ENCODE measurements around the gene EFTUD2. TPM values are rescaled to one million over a fixed set of nuclear protein-coding genes. Genes with fewer than 3 reads are reported as not detected.

Gene EFTUD2
- total RNA-seq, 4 donors from 2014 or later: 62.5 to 131 (median 75.0) TPM

DNA sequence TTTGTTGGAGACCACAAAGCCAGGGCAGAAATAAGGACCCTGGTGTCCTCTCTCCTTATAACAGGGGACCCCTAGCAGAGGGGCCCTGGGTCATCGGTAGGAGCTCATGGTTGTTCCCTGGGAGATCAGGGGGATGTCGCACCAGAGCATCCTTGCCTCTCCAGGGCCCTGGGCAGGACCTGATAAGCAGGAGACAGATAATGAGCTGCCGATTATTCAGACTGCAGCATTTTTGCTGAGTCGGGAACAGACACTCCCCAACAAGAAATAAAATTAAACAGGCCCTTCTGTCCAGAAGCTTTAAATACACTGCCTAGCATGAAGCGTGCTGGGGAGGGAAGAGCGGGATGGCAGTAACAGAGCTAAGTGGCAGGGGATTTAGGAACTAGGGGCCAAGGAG, 31.4 kb upstream of the EFTUD2 start:
- no peak for DNase-seq (ENCODE audit: low spot score)
- no peak for ATAC-seq (ENCODE audit: low FRiP score)
- TF ChIP-seq, protein P1, sequence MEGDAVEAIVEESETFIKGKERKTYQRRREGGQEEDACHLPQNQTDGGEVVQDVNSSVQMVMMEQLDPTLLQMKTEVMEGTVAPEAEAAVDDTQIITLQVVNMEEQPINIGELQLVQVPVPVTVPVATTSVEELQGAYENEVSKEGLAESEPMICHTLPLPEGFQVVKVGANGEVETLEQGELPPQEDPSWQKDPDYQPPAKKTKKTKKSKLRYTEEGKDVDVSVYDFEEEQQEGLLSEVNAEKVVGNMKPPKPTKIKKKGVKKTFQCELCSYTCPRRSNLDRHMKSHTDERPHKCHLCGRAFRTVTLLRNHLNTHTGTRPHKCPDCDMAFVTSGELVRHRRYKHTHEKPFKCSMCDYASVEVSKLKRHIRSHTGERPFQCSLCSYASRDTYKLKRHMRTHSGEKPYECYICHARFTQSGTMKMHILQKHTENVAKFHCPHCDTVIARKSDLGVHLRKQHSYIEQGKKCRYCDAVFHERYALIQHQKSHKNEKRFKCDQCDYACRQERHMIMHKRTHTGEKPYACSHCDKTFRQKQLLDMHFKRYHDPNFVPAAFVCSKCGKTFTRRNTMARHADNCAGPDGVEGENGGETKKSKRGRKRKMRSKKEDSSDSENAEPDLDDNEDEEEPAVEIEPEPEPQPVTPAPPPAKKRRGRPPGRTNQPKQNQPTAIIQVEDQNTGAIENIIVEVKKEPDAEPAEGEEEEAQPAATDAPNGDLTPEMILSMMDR (IDR thresholded peaks at IDR 0.05): no peak

DNA sequence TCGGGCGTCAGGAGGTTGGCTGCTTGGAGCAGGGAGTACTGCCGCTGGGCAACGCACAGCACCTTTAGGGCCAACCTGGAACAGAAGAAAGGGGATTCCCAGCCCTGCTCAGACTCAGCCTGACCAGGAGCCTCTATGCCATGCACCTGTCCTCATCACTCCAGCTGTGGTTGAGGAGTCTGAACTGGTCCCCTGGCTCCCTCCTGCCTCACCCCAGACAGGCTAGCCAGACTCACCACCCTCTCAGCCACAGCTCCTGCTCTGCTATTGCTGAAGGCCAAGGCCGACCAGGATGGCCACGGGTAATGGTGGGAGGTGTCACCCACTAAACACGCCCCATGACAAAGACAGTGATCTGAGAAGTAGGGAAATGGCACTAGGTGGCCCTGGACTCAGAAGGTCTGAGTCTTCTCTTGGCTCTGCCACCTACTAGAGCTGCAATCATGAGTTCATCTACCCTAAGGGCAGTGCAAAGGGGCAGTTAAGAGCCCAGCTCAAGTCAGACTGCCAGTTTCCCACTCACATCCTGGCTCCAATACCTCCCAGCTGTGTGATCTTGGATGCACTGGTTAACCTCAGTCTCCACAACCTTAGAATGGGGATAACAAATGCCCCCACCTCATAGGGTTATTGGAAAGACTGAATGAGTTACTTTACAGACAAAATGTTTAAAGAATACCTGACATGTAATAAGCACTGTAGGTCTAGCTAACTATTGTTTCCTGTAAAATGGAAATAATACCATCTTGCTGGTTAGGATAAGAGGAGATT, 29.9 kb upstream of the EFTUD2 start:
- TF ChIP-seq, protein P1 (IDR thresholded peaks at IDR 0.05): no peak
- ATAC-seq (ENCODE audit: low FRiP score) (no peak), DNase-seq (ENCODE audit: low spot score) (no peak)

DNA sequence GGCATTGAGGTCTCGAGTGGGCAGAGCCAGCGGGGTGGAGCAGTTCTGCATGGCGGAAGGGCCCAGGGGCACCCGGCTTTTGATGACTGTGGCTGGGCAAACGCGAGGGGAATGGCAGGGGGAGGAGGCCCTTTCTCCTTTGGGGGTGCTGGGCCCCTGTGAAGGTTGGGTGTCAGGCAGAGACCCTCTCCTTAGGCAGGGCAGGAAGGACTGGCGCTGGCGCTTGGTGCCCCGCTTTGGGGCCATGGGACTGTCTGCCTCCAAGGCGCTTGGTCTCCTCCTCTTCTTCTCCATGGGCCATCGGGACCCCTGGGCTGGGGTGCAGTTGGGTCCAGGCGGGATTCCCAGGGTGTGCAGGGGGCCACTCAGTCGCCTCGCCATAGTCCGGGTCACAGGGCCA, 28.9 kb upstream of the EFTUD2 start:
- TF ChIP-seq, protein P1 (IDR thresholded peaks at IDR 0.05): no peak
- DNase-seq (ENCODE audit: low spot score): no peak
- ATAC-seq (ENCODE audit: low FRiP score): no peak

DNA sequence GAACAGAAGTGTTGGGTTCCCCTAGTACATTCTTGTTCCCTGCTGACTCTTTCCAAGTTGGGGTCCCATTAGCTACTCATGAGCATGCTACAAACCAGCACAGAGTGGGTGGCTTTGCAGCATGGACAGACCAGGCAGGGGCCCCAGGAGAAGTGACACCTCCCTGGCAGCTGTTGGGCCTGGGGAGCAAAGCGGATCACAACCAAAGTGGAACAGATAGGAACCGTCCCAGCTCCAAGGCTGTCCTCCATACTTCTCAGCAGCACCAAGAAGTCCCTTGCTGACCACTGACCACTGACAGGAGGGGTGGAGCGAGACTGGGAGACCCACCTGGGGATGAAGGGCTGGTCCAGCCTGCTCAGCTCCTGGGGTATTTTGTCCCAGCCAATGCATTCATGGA, 28.5 kb upstream of the EFTUD2 start:
- DNase-seq (ENCODE audit: low spot score) (no peak), ATAC-seq (ENCODE audit: low FRiP score) (no peak)
- TF ChIP-seq, protein P1 (IDR thresholded peaks at IDR 0.05): no peak

DNA sequence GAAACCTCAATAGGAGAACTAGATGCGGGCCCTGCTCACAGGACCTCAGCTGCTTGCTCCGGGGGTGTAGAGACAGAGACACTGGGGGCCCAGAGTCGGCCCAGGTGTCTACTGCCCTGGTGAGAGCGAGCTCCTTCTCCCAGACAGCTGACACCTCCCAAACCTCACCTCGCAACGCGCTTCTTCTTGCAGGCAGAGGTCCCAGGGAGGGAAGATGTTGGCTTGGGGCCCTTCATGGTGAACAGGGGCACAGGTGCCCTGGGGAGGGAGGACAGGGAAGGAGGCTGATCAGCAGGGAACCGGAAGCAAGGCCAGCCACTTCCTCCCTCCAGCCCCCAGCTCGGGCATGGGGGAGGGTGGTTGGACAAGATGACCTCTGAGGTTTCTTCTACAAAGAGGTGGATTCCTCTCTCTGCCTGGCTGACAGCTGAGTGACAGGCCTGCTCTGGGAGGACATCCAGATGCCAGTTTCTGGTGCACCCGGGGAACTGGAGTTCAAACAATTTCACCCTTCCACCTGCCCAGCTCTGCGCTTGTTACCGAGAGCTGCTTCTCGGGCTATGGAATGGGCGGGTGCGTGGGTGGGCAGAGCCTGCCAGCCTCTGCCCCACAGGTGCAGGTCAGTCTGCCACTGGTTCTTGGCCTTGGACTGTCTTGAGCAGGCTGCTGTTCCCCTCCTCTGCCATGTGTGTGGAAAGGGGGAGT, 27.7 kb upstream of the EFTUD2 start:
- ATAC-seq (ENCODE audit: low FRiP score) (no peak), DNase-seq (ENCODE audit: low spot score) (no peak)
- TF ChIP-seq, protein P1 (IDR thresholded peaks at IDR 0.05): no peak

DNA sequence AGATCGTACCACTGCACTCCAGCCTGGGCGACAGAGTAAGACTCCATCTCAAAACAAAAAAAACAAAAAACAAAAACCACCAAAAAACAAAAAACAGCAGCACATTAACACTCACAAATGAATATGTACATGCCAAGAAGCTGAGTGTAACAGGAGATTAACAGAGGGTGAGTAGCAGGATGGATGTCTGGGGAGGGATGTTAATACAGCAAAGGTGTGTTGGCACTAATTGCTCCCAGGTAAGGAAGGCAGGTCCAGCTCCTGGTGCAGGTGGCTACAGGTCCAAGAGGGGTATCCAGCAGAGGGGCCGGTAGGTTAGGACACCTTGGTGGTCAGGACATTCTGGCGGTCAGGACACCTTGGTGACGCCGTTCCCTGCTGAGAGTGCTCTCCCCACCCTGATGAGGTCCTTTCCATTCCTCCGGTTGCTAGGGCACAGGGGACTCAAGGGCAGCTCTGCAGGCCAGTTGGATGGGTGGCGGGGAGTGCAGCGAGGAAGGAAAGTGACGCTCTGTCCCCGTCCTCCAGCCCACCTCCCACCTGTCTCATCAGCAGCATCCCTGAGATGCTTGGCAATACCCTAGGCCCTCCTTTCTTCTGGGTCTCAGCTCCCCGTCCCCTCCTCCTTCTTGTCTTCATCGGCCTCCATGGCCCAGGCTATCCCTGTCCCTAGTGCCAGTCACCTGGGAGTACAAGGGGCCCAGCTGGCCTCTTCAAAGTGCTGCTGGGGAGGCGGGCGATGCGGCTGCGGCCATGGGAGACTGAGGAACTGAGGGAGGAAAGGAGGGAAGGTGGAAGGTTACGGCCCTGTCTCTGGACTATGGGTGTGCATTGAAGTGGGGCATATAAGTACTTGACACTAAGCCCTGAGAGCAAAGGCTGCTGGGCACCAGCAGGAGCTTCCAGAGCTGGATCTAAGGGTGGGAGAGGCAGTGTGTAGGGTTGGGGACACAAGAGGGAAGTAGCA, 26.8 kb upstream of the EFTUD2 start:
- ATAC-seq (ENCODE audit: low FRiP score) (no peak), DNase-seq (ENCODE audit: low spot score) (no peak)
- TF ChIP-seq, protein P1 (IDR thresholded peaks at IDR 0.05): no peak
